ENCODE measurements around the gene CDC5L. TPM values are rescaled to one million over a fixed set of nuclear protein-coding genes. Genes with fewer than 3 reads are reported as not detected.

CDC5L gene
- total RNA-seq, 1 donor from 2014 or later = 17.3 TPM

GRCh38 chr6:44373787-44374186, 13.7 kb upstream of the CDC5L start:
- Mint-ChIP-seq H3K27ac (ENCODE audit: unreplicated experiment) (no peak overlapping the region), H3K36me3 (ENCODE audit: low read depth, unreplicated experiment) (no peaks in the 10 kb centered on the region), H3K9me3 (ENCODE audit: unreplicated experiment) (no peaks in the 10 kb centered on the region), H3K27me3 (ENCODE audit: unreplicated experiment) (no peaks in the 10 kb centered on the region), H3K4me3 (ENCODE audit: unreplicated experiment) (no peak overlapping the region), H3K4me1 (ENCODE audit: unreplicated experiment) (no peaks in the 10 kb centered on the region)
- TF ChIP-seq CTCF (IDR thresholded peaks at IDR 0.05; ENCODE audit: unreplicated experiment) = no peak
- no peak for DNase-seq (ENCODE audit: low spot score)

GRCh38 chr6:44375071-44375470, 12.4 kb upstream of the CDC5L start:
- no peak for TF ChIP-seq CTCF (IDR thresholded peaks at IDR 0.05; ENCODE audit: unreplicated experiment)
- H3K27me3 Mint-ChIP-seq (ENCODE audit: unreplicated experiment) = no peaks in the 10 kb centered on the region
- H3K27ac Mint-ChIP-seq (ENCODE audit: unreplicated experiment) = no peak overlapping the region
- H3K4me3 Mint-ChIP-seq (ENCODE audit: unreplicated experiment) = no peak overlapping the region
- no peaks in the 10 kb centered on the region for H3K4me1 Mint-ChIP-seq (ENCODE audit: unreplicated experiment)
- DNase-seq (ENCODE audit: low spot score) = no peak
- no peaks in the 10 kb centered on the region for H3K9me3 Mint-ChIP-seq (ENCODE audit: unreplicated experiment)
- no peaks in the 10 kb centered on the region for H3K36me3 Mint-ChIP-seq (ENCODE audit: low read depth, unreplicated experiment)

- no peaks in the 10 kb centered on the region for H3K9me3 Mint-ChIP-seq (ENCODE audit: unreplicated experiment)
- no peak overlapping the region for H3K27ac Mint-ChIP-seq (ENCODE audit: unreplicated experiment)
- no peak for DNase-seq (ENCODE audit: low spot score)
Measured at GRCh38 chr6:44377484-44377883, 10.0 kb upstream of the CDC5L start.

GRCh38 chr6:44377971-44378370, 9.5 kb upstream of the CDC5L start:
- no peak for TF ChIP-seq CTCF (IDR thresholded peaks at IDR 0.05; ENCODE audit: unreplicated experiment)
- DNase-seq (ENCODE audit: low spot score) = no peak
- Mint-ChIP-seq H3K27ac (ENCODE audit: unreplicated experiment) (no peak overlapping the region), H3K4me3 (ENCODE audit: unreplicated experiment) (no peak overlapping the region), H3K9me3 (ENCODE audit: unreplicated experiment) (no peaks in the 10 kb centered on the region), H3K27me3 (ENCODE audit: unreplicated experiment) (no peaks in the 10 kb centered on the region), H3K36me3 (ENCODE audit: low read depth, unreplicated experiment) (no peaks in the 10 kb centered on the region), H3K4me1 (ENCODE audit: unreplicated experiment) (no peaks in the 10 kb centered on the region)

More at GRCh38 chr6:44377484-44377883, 10.0 kb upstream of the CDC5L start:
- no peak for TF ChIP-seq CTCF (IDR thresholded peaks at IDR 0.05; ENCODE audit: unreplicated experiment)
- H3K36me3 Mint-ChIP-seq (ENCODE audit: low read depth, unreplicated experiment) = no peaks in the 10 kb centered on the region
- no peaks in the 10 kb centered on the region for H3K27me3 Mint-ChIP-seq (ENCODE audit: unreplicated experiment)
- H3K4me3 Mint-ChIP-seq (ENCODE audit: unreplicated experiment) = no peak overlapping the region
- no peaks in the 10 kb centered on the region for H3K4me1 Mint-ChIP-seq (ENCODE audit: unreplicated experiment)

GRCh38 chr6:44381739-44382138, 5.8 kb upstream of the CDC5L start:
- H3K4me1 Mint-ChIP-seq (ENCODE audit: unreplicated experiment) = no peaks in the 10 kb centered on the region
- no peak for DNase-seq (ENCODE audit: low spot score)
- H3K27ac Mint-ChIP-seq (ENCODE audit: unreplicated experiment) = no peak overlapping the region
- TF ChIP-seq CTCF (IDR thresholded peaks at IDR 0.05; ENCODE audit: unreplicated experiment) = no peak
- no peaks in the 10 kb centered on the region for H3K36me3 Mint-ChIP-seq (ENCODE audit: low read depth, unreplicated experiment)
- no peaks in the 10 kb centered on the region for H3K27me3 Mint-ChIP-seq (ENCODE audit: unreplicated experiment)
- H3K4me3 Mint-ChIP-seq (ENCODE audit: unreplicated experiment) = no peak overlapping the region
- no peaks in the 10 kb centered on the region for H3K9me3 Mint-ChIP-seq (ENCODE audit: unreplicated experiment)
